Measurements from ENCODE around the gene LRRC17.

- TF ChIP-seq EZH2 (IDR thresholded peaks at IDR 0.05; ENCODE audit: borderline replicate concordance, insufficient read depth, low read length, poor library complexity, severe bottlenecking) (no peak), CTCF (IDR thresholded peaks at IDR 0.05; ENCODE audit: poor library complexity, severe bottlenecking) (no peak), RAD21 (conservative IDR thresholded peaks at IDR 0.05) (no peak)
Observed at GRCh38 chr7:102925976-102926782, 13.4 kb downstream of the LRRC17 start.

Measured in neural cell (in vitro differentiated cells).